GM21526 (cell line): Measurements from ENCODE around the gene LIG3.
"Not testable (repeated sequence)": the region's sequence is repeated elsewhere in the genome, so short reads cannot be mapped to it uniquely, and the experiment has no call there.

ENCODE experiments used
- ATAC-seq: cut with Tn5 transposase; IDR thresholded peaks from one replicate; pipeline ENCODE4 v1.9.1; 2021; ENCODE audit warnings: moderate library complexity; ENCODE audit not compliant: unreplicated experiment, low FRiP score

LIG3 gene

GRCh38 chr17:34998205-34998604 is 17.9 kb downstream of the LIG3 start:
- no peak for ATAC-seq

- ATAC-seq, result no peak
Measured at GRCh38 chr17:34999456-34999855, 19.1 kb downstream of the LIG3 start.

- not testable (repeated sequence) for ATAC-seq
Measured at GRCh38 chr17:35000965-35001364, 20.7 kb downstream of the LIG3 start.

- no peak for ATAC-seq
Measured at GRCh38 chr17:35001549-35001948, 21.2 kb downstream of the LIG3 start.

GRCh38 chr17:35002876-35003551 is 22.7 kb downstream of the LIG3 start:
- ATAC-seq, result no peak

GRCh38 chr17:35003778-35004177 is 23.5 kb downstream of the LIG3 start:
- ATAC-seq, result no peak

GRCh38 chr17:35006345-35006744 is 26.0 kb downstream of the LIG3 start:
- no peak for ATAC-seq

- no peak for ATAC-seq
Measured at GRCh38 chr17:35006961-35007360, 26.6 kb downstream of the LIG3 start.

- ATAC-seq, result no peak
Measured at GRCh38 chr17:35010093-35010492, 29.8 kb downstream of the LIG3 start.

GRCh38 chr17:35011671-35012216 is 31.4 kb downstream of the LIG3 start:
- ATAC-seq, result no peak

GRCh38 chr17:35016369-35016768 is 36.1 kb downstream of the LIG3 start:
- ATAC-seq, result no peak

- no peak for ATAC-seq
Measured at GRCh38 chr17:35017021-35017420, 36.7 kb downstream of the LIG3 start.

- ATAC-seq, result no peak
Measured at GRCh38 chr17:35018814-35019213, 38.5 kb downstream of the LIG3 start.

GRCh38 chr17:35019386-35020179 is 39.3 kb downstream of the LIG3 start:
- no peak for ATAC-seq

GRCh38 chr17:35021520-35022380 is 41.4 kb downstream of the LIG3 start:
- no peak for ATAC-seq

GRCh38 chr17:35022536-35023063 is 42.3 kb downstream of the LIG3 start:
- no peak for ATAC-seq

GRCh38 chr17:35023538-35023937 is 43.2 kb downstream of the LIG3 start:
- ATAC-seq, result no peak

- no peak for ATAC-seq
Measured at GRCh38 chr17:35025541-35025940, 45.2 kb downstream of the LIG3 start.

- ATAC-seq, result not testable (repeated sequence)
Measured at GRCh38 chr17:35028097-35028496, 47.8 kb downstream of the LIG3 start.

- no peak for ATAC-seq
Measured at GRCh38 chr17:35028531-35029262, 48.4 kb downstream of the LIG3 start.
